AG04450 (cell line): ENCODE data around the gene HERC3. TPM values are rescaled to one million over a fixed set of nuclear protein-coding genes. Genes with fewer than 3 reads are reported as not detected.

Source experiments
- CTCF ChIA-PET: fragments of 300-600, 350-600 bp; formaldehyde crosslinking; extraction: SDS; loops from one replicate; lab custom pipeline; 2022; ENCODE audit warnings: antibody characterized with exemption, inconsistent platforms; lab: Charles Lee
- POLR2A ChIA-PET: fragments of 350-600 bp; formaldehyde crosslinking; extraction: SDS; loops from one replicate; lab custom pipeline; 2021; ENCODE audit warnings: antibody characterized with exemption, inconsistent platforms; lab: Yijun Ruan, JAX
- DNase-seq: peaks from one replicate; pipeline ENCODE4 v3.0.0-alpha.2; 2011; ENCODE audit warnings: low read depth, low spot score
- H3K27ac ChIP-seq: one replicate; pipeline ENCODE4 v1.5.1; 2012; ENCODE audit warnings: low read depth, low read length, control low read depth
- H3K27me3 ChIP-seq: one replicate; pipeline ENCODE4 v1.6.0; 2012; ENCODE audit warnings: low read length; ENCODE audit not compliant: control insufficient read depth, insufficient read depth
- H3K4me3 ChIP-seq: 2 replicates; pipeline ENCODE4 v1.5.1; 2011; ENCODE audit warnings: mild to moderate bottlenecking, low read depth, low read length, control low read depth
- H3K9me3 ChIP-seq: 2 replicates; pipeline ENCODE4 v1.5.1; 2012; ENCODE audit warnings: low read length; ENCODE audit not compliant: control insufficient read depth, insufficient read depth
- polyA plus RNA-seq: library from polyadenylated mRNA; depleted of rRNA; stranded (reverse); fragments of >200 nt; gene quantifications from 2 replicates; pipeline ENCODE4 v1.2.3, GENCODE V29; 2011
- TF ChIP-seq, protein P1 (sequence below): IDR thresholded peaks from 2 replicates; pipeline ENCODE4 v1.5.1; 2011; ENCODE audit warnings: low read depth, low read length, control low read depth, inconsistent platforms

The HERC3 gene
- polyA plus RNA-seq, 1 experiment: 10.3 TPM

- H3K9me3 ChIP-seq: no peaks in the 10 kb centered on the region
- no peak overlapping the region for H3K27ac ChIP-seq
- no peak for DNase-seq
- CTCF ChIA-PET: no interaction called here
- no peak overlapping the region for H3K4me3 ChIP-seq
- no peaks in the 10 kb centered on the region for H3K27me3 ChIP-seq
- TF ChIP-seq, protein P1, sequence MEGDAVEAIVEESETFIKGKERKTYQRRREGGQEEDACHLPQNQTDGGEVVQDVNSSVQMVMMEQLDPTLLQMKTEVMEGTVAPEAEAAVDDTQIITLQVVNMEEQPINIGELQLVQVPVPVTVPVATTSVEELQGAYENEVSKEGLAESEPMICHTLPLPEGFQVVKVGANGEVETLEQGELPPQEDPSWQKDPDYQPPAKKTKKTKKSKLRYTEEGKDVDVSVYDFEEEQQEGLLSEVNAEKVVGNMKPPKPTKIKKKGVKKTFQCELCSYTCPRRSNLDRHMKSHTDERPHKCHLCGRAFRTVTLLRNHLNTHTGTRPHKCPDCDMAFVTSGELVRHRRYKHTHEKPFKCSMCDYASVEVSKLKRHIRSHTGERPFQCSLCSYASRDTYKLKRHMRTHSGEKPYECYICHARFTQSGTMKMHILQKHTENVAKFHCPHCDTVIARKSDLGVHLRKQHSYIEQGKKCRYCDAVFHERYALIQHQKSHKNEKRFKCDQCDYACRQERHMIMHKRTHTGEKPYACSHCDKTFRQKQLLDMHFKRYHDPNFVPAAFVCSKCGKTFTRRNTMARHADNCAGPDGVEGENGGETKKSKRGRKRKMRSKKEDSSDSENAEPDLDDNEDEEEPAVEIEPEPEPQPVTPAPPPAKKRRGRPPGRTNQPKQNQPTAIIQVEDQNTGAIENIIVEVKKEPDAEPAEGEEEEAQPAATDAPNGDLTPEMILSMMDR: no peak
- POLR2A ChIA-PET: no interaction called here
Measured at GRCh38 chr4:88618782-88619485, 26.7 kb downstream of the HERC3 start.

DNA sequence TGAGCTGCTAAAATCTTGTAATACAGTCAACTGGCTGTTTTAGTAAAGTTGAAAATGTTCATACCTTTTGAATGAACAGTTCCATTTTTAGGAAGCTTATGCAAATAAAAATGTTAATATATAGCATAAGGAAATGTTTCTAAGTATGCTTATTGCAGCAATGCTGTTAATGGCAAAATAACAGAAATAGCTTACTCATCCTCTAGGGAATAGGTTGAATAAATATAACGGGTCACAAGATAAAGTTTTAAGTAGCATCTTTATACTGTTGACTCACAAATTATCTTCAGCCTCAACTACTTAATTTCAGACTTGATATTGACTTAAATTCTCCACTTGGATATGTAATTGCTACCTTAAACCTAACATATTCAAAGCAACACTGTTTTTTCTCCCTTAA is 27.7 kb downstream of the HERC3 start:
- no peaks in the 10 kb centered on the region for H3K9me3 ChIP-seq
- DNase-seq: no peak
- ChIA-PET CTCF (interaction anchor here (1.3 kb wide), 1 partner anchor 87 kb away, joined by 3 read pairs; no protein-coding TSS in a partner anchor), POLR2A (no interaction called here)
- no peak overlapping the region for H3K27ac ChIP-seq
- H3K27me3 ChIP-seq: no peaks in the 10 kb centered on the region
- TF ChIP-seq, protein P1: no peak
- H3K4me3 ChIP-seq: no peak overlapping the region

DNA sequence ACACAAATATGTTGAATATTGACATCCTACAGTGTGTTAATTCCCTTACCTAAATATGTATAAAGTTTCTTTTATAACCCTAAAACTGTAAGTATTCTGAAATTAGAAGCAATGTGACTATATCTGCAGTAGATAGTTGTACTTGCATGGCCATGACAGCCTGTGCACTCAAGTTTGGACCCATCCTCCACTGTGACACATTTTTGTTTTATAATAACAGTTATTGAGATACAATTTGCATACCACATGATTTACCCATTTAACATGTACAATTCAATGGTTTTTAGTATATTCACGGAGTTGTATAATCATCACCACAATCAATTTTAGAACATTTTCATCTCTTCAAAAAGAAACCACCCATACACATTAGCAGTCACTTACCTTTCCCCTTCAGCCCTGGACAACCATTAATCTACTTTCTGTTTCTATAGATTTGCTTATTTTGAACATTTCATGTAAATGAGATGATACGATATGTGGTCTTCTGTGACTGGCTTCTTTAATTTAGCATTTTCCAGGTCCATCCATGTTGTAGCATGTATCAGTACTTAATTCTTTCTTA is 29.6 kb downstream of the HERC3 start:
- H3K9me3 ChIP-seq: no peaks in the 10 kb centered on the region
- no peak overlapping the region for H3K4me3 ChIP-seq
- DNase-seq: no peak
- H3K27ac ChIP-seq: no peak overlapping the region
- ChIA-PET POLR2A (no interaction called here), CTCF (no interaction called here)
- TF ChIP-seq, protein P1: no peak
- H3K27me3 ChIP-seq: no peaks in the 10 kb centered on the region

DNA sequence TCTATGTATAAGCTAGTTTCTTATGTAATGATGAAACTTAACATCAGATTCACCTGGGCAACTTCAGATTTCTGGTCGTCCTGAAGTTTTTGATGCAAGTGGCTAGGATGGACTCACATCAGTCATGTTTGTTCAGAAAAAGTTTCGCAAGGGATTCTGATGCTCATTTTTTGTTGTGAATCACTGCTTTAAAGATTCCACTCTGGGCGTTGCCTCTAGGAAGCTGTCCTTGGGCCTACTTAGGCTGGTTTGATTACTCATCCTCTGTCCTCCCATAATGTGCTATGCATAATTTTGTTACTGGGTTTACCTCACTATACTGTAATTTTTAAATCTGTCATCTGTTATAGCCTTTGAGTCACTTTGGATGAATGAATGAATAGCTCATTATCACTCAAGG is 30.8 kb downstream of the HERC3 start:
- no peak for DNase-seq
- POLR2A ChIA-PET: interaction anchor here (0.8 kb wide), 1 partner anchor 30 kb away, joined by 4 read pairs; no protein-coding TSS in a partner anchor
- CTCF ChIA-PET: interaction anchor here (1.6 kb wide), 1 partner anchor 50 kb away, joined by 5 read pairs; no protein-coding TSS in a partner anchor
- Histone ChIP-seq H3K9me3 (no peaks in the 10 kb centered on the region), H3K27me3 (no peaks in the 10 kb centered on the region), H3K4me3 (no peak overlapping the region), H3K27ac (no peak overlapping the region)
- TF ChIP-seq, protein P1: no peak

DNA sequence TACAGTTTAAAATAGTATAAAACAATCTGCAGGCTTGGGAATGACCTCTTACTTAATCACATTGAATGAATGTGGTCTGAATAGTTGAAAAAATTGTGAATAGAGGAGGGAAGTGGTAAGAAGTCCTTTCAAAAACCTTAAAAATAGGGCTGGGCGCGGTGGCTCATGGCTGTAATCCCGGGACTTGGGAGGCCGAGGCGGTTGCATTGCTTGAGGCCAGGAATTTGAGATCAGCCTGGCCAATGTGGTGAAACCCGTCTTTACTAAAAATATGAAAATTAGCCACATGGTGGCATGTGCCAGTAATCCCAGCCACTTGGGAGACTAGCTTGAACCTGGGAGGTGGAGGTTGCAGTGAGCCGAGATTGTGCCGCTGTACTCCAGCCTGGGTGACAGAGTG is 36.5 kb downstream of the HERC3 start:
- no peaks in the 10 kb centered on the region for H3K27me3 ChIP-seq
- H3K27ac ChIP-seq: no peak overlapping the region
- TF ChIP-seq, protein P1: no peak
- no peak for DNase-seq
- H3K4me3 ChIP-seq: no peak overlapping the region
- POLR2A ChIA-PET: no interaction called here
- H3K9me3 ChIP-seq: no peaks in the 10 kb centered on the region
- CTCF ChIA-PET: no interaction called here
